GM19463 (cell line): Measurements from ENCODE around the gene PEA15.

Experiments used
- ATAC-seq: cut with Tn5 transposase; IDR thresholded peaks from one replicate; pipeline ENCODE4 v1.9.1; 2021; ENCODE audit warnings: mild to moderate bottlenecking, moderate library complexity; ENCODE audit not compliant: unreplicated experiment

PEA15 gene

DNA sequence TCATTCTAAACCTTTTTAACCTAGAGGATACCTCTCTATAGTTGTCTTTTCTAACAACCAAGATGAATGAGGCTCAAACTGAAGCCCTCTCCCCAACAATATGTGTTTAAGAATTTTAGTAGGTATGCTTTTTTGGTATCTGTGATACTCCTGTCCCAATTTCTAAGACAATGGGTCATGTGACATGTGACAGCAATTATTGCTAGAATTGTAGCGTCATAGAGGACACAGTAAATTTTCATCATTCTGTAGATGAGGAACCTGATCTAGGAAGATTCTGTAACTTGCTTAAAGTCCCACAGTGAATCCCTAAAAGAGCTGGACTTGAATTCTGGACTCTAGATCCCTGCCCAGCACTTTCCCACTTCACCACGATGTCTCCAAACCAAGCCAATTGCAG, 26.5 kb upstream of the PEA15 start:
- ATAC-seq = no peak

- ATAC-seq = no peak
Measured at GRCh38 chr1:160179336-160179735, 25.8 kb upstream of the PEA15 start.

DNA sequence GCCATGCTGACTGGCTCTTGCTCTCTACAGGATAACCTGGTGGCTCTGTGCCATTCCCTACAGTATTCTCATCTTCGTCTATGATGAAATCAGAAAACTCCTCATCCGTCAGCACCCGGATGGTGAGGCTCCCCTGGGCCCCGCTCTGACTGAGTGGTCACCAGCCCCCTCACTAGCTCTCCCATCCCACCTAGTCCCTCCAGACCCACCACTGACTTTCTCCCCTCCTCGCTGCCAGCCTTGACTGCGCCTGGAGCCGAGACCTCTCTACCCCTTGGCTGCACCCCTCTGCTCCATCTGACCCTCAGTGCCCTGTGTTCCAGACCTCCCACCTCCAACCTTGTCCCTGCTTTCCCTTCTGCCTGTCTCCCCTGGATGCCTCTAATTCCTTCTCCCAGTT, 18.9 kb upstream of the PEA15 start:
- ATAC-seq = no peak

GRCh38 chr1:160186729-160187128, 18.5 kb upstream of the PEA15 start:
- ATAC-seq = no peak

- no peak for ATAC-seq
Measured at GRCh38 chr1:160187407-160187806, 17.8 kb upstream of the PEA15 start.

- ATAC-seq = no peak
Measured at GRCh38 chr1:160188341-160188740, 16.8 kb upstream of the PEA15 start.

DNA sequence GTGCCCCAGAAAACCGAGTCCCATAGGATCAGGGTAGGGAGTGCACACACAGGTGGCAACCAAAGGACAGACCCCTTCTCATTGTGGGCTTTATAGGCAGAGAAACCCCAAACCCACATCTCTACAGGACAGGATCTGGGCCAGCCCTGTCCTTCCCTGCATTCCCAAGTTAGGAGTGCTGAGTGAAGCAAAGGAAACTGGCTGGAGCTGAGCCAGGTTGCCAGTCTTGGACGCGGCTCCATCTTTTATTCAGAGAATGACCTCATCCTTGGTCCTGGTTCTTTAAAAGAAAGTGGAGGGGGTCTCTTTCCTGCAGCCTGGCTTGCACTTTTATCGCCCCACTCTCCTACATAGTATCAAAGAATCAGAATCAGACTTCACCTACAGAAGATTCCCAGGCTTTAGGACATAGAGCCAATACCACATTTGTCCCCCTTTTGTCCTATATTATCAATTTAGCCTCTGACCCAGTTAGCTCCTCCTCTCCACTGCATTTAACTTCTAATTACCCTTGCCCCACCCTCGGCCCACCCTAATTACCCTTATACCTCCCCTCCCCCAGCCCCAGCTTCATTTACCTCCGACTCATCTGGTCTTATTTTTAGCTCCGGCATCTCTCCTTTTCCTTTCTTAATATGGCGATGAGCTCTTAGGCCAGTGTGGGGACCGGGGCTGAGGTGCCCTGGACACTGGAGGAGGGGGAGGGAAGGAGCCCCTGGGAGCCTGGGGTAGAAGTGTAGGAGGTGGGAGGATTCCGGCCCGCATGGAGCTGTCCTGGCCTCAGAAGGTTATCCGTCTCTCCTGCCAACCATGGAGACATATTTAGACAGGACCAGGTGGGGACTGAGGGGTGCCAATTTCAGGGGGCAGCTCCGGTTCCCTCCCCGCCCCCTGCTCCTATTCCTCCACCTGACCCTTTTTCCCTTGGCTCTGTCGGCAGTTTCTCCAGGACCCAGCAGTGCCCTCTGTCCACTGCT, 15.2 kb upstream of the PEA15 start, which contains the start of gene CASQ1:
Gene CASQ1 (plus strand): TSS at position 927 of the 977 bp plus-strand sequence. CDS start 177 bp downstream, outside the sequence.
- no peak for ATAC-seq

DNA sequence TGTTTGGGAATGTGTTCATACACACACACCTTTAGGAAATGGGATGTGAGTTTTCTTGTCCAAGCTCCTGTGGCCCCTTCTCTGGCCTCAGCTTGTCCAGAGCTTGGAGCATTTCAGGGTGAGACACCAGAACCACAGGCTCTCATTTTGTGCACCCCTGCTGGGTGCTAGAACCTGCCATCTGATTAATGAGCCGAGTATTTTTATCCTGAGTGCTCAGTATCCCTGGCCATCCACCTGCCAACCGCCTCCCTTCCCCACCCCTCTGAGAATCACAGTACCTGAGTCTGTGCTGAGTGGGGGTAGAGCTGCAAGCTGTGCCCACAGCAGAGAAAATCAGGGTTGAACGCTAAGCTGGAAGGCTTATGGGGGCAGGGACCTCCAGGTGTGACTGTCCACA, 13.4 kb upstream of the PEA15 start:
- ATAC-seq = no peak

DNA sequence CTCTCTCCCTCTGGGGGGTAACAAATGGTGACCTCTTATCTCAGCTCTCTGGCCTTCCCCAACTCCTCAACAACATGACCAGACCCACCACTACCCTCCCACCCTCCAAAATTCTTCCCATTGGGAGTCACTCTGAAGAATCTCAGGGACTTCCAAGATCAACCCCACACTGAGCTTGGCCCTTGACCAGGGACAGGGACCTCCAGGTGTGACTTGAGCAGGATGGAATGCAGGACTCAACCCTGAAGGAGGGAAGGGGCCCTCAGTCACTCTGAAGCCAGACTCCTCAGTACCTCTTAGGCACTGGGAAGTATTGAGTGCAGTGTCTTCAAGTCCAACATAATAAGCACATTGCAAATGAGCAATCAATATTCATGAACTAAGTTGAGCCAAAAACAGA, 12.9 kb upstream of the PEA15 start:
- ATAC-seq = no peak

DNA sequence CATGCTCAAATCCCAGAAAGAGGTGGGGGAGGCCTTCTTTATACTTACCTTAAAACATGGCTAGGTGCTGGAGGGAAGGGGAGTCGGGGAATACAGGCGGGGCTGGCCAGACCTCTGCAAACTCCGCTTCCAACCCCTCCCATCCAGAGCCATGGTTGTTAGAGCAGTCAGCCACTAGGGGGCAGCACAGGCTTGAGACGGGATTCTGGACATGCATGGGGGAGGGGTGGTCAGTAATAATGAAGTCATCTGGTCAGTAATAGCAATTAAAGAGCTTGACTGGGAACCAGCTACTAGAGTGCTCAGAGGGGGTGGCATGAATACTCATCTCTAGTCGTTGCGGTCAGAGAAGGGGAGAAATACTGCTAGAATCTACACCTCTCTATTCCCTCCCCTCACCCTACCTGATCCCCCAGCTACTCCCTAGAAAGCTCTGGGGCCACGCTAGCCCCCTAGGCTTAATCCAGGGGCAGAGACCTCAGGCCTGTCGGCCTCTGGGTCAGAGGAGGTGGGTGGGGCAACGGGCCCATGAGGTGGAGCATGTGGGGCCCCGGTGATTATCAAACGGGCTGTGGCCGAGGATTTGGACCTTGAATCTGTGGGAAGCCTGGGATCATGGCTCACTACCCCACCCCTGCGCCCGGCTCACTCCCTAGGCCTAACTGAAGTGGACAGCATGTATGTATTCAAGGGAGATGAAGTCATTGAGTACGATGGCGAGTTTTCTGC, 11.9 kb upstream of the PEA15 start:
- ATAC-seq = no peak

DNA sequence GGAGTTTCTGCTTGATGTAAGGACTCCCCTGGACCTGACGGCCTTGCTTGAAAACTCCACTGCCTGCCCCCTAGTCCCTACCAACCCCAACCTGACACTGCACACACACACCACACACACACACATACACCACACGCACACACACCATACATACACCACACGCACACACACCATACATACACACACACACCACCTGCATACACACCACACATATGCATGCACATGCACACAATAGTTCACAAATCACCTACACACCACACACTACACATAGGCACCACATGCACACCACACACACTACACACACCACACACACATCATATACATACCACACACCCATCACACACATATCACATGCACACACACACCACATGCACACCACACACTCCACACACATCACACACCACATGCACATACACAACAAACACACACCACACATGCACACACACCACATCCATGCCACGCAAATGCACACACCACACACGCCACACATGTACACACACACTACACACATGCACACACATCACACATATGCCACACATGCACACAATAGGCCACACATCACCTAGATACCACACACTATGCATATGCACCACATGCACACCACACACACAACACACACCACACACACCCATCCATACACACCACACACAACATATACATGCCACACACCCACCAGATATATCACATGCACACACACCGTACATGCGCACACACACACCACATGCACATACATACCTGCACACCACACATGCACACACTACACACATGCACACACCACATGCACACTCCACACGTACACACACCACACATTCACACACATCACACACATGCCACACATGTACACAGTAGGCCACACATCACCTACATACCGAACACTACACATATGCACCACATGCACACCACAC, 11.1 kb upstream of the PEA15 start:
- ATAC-seq = no peak

DNA sequence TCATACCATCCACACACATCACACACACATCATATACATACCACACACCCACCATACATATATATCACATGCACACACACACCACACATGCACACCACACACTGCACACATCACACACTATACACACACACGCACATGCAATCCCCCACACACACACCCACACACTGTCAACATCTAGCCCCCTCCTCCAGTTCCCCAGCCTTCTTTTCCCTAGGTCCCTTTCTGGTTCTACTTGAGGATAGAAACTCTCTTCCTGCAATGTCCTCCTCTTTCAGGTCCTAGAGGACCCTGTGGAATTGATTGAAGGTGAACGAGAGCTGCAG, 10.5 kb upstream of the PEA15 start:
- ATAC-seq = no peak

DNA sequence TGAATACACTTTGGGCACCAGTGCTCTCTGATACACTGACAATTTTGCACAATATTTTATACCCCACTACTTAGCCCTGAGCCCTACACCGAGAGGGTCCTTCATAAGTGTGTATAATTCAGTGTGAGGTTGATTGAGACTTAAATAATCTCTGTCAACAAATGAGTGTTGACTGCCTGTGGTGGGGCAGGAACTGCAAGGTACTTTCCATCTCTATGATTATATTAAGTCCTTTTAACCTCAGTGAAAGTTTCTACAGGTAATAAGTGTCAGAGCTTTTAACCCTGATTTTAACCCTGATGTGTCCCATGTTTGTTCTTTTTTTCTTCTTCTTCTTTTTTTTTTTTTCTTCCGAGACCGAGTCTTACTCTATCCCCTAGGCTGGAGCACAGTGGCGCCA, 9.0 kb upstream of the PEA15 start:
- ATAC-seq = no peak

GRCh38 chr1:160197231-160197630, 8.0 kb upstream of the PEA15 start:
- no peak for ATAC-seq

DNA sequence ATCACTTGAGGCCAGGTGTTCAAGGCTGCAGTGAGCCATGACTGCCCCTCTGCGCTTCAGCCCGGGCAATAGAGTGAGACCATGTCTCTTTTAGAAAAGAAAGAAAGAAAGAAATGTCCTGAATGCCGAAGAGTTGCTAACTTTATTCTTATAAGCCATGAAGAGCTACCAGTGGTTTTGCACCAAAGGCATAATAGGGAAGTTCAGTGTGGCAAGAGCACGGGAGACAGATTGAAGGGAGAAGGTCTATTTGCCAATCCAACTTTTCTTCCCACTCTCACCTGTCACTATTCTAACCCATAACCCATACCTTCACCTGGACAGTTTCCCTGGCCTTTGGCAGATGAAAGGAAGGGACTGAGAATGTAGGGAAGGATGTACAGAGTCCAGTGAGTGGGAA, 4.4 kb upstream of the PEA15 start:
- ATAC-seq = no peak

DNA sequence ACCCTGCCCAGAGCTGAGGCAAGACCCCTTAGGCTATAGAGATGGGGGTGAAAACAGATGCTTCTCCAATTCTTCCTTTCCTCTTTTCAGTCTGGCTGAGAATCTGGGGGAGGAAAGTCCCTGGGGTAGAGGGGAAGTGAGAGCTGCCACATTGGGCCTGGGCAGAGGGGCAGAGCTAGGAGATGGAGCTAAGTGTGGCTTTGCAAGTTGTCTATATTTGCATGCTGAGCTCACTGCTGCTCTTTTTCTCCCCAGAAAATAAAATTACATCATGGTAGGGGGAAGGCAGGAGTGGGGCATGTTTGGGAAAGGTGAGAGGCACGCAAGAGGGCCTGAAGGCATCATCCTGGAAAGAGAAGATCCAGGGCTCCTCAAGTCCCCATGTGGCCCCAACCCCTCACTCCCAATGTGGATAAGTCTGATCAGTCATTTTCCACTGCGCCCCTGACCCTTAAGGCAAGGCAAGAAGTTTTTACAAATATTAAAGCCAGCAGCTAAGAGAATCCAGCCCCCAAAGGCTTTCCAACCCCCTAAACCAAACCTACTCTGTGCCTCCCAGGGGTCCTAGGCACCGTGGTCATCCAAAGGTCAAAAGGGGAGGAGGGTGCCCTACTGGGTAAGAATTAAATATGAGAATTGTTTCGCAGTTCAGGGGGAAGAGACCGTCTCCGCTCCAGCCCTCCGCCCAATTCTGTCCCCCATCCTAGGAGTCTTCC, 500 bp upstream of the PEA15 start:
- ATAC-seq = peak; percentile 78

GRCh38 chr1:160206036-160206389, 829 bp downstream of the PEA15 start:
- no peak for ATAC-seq

DNA sequence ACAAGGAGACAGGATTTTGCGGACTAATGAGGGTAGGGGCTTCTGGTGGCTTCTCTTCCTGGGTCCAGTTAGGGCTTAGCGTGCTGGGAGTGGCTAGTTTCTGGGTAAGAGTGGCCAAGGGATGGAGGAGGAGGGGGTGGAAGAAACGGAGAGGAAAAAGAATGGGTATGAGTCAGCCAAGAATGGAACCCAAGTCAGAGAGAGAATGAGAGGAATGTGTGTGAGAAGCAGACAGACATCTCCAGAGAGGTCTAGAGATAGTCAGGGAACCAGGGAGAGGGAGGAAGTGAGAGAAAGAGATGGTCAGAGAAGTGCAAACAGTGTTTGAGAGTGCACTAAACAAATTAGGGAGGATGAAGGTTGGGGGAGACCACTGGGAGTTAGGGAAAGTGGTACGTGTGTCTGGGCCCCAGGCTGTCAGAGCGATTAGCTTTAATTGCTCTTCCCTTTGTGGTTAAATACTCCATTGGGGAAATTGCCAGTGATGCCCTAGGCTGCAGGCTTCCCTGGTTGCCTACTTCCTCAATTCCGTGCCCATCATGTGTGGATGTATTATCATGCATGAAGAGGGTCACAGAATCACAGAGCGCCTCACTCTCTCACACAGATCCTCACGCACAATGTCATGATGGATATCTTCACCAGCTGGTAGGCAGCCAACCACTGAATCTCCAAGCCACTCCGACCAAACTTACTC, 1.4 kb downstream of the PEA15 start:
- ATAC-seq = no peak

DNA sequence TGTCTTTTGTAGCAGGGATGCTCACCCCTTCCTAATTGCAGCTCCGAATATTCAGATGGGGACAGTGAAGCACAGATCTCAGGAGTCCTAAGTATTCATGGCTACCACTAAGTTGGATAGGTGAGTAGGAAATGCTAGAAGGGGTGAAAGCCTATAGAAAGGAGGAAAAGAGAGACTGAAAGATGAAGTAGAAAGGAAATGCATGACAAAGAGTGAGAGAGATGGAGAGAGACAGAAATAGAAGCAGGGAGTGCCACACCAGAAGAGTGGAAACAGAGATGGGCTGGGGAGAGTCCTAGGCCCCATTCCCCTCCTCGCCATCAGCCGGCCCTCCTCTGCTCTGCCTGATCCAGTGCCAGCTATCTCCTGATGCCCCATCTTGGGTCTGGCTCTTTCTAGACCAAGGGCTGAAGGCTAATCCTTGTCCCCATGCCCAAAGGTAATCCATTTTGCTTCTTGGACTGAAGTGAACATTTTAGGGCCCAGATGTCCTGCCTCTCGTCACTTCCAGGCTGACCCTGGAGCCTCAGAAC, 2.0 kb downstream of the PEA15 start:
- ATAC-seq = no peak
